Neural progenitor cell (in vitro differentiated cells): ENCODE data around the gene FAM117B.

Source experiments
- CTCF ChIP-seq: fragments of 200-600 bp; sonication (generic); IDR thresholded peaks from 2 replicates; pipeline ENCODE4 v1.5.1; 2017; ENCODE audit warnings: antibody characterized with exemption, mild to moderate bottlenecking
- EZH2 ChIP-seq: fragments of 200-600 bp; sonication (generic); IDR thresholded peaks from 2 replicates; pipeline ENCODE4 v1.6.1; 2017; ENCODE audit warnings: antibody characterized with exemption, mild to moderate bottlenecking, moderate library complexity
- EZH2phosphoT487 ChIP-seq: fragments of 200-600 bp; sonication (generic); IDR thresholded peaks from 2 replicates; pipeline ENCODE4 v1.6.1; 2017; ENCODE audit warnings: antibody characterized with exemption

GRCh38 chr2:202757339-202757738 lies 122.6 kb downstream of the FAM117B start:
- TF ChIP-seq CTCF, result no peak
- TF ChIP-seq EZH2, result no peak
- TF ChIP-seq EZH2phosphoT487, result no peak
